Stomach (tissue), 4 donors: Measurements from ENCODE around the gene L3MBTL1.

Experiments used
- EP300 ChIP-seq: sonication (generic); formaldehyde crosslinking; IDR thresholded peaks from one replicate; pipeline ENCODE4 v1.6.1; 2017; ENCODE audit warnings: antibody characterized with exemption
- TF ChIP-seq, protein P1 (sequence below), 7 experiments: fragments of 450-650 bp in 4 of 7; fragments of 200-600 bp in 3 of 7; sonication (generic) in 3 of 7; IDR thresholded peaks; one replicate each; pipeline ENCODE4 v1.5.1; 2016 to 2019; ENCODE audit warnings: antibody characterized with exemption in 7 of 7, control low read depth in 2 of 7, mild to moderate bottlenecking in 1 of 7

DNA sequence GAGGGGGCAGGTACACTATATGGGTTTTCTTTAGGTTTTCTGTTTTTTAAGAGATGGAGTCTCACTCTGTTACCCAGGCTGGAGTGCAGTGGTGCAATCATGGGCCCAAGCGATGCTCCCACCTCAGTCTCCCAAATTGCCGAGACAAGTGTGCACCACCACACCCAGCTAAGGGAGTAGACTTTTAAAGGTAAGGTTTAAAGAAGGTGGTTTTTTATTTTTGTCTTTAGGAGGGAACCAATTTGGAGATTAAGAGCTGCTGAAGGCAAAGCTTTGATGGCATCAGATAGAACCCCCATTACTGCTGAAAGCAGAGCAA is 41.9 kb upstream of the L3MBTL1 start:
- TF ChIP-seq, protein P1, sequence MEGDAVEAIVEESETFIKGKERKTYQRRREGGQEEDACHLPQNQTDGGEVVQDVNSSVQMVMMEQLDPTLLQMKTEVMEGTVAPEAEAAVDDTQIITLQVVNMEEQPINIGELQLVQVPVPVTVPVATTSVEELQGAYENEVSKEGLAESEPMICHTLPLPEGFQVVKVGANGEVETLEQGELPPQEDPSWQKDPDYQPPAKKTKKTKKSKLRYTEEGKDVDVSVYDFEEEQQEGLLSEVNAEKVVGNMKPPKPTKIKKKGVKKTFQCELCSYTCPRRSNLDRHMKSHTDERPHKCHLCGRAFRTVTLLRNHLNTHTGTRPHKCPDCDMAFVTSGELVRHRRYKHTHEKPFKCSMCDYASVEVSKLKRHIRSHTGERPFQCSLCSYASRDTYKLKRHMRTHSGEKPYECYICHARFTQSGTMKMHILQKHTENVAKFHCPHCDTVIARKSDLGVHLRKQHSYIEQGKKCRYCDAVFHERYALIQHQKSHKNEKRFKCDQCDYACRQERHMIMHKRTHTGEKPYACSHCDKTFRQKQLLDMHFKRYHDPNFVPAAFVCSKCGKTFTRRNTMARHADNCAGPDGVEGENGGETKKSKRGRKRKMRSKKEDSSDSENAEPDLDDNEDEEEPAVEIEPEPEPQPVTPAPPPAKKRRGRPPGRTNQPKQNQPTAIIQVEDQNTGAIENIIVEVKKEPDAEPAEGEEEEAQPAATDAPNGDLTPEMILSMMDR (IDR thresholded peaks at IDR 0.05), result no peak
- no peak for TF ChIP-seq EP300
